Measurements from ENCODE around the gene RNU1-2. TPM values are rescaled to one million over a fixed set of nuclear protein-coding genes. Genes with fewer than 3 reads are reported as not detected.

RNU1-2 gene
- total and polyA plus RNA-seq, 2 of the 4 experiments (the other 2 are of a cell fraction), result under 0.01 TPM; not detected in 1

- TF ChIP-seq, protein P1, sequence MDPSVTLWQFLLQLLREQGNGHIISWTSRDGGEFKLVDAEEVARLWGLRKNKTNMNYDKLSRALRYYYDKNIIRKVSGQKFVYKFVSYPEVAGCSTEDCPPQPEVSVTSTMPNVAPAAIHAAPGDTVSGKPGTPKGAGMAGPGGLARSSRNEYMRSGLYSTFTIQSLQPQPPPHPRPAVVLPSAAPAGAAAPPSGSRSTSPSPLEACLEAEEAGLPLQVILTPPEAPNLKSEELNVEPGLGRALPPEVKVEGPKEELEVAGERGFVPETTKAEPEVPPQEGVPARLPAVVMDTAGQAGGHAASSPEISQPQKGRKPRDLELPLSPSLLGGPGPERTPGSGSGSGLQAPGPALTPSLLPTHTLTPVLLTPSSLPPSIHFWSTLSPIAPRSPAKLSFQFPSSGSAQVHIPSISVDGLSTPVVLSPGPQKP (IDR thresholded peaks at IDR 0.05; ENCODE audit: borderline replicate concordance, low read depth, low read length), result no peak
- TF ChIP-seq RAD21 (IDR thresholded peaks at IDR 0.05; ENCODE audit: low read length), result no peak
- TF ChIP-seq RFX5 (IDR thresholded peaks at IDR 0.05; ENCODE audit: low read depth, low read length), result no peak
These were observed 9.5 kb downstream of the RNU1-2 start (continued) for GRCh38 chr1:16905110-16905867.
